GM21367 (cell line): Measurements from ENCODE around the gene FZD2.

Experiments used
- ATAC-seq: cut with Tn5 transposase; IDR thresholded peaks from one replicate; pipeline ENCODE4 v1.9.1; 2021; ENCODE audit not compliant: unreplicated experiment

Gene FZD2

DNA sequence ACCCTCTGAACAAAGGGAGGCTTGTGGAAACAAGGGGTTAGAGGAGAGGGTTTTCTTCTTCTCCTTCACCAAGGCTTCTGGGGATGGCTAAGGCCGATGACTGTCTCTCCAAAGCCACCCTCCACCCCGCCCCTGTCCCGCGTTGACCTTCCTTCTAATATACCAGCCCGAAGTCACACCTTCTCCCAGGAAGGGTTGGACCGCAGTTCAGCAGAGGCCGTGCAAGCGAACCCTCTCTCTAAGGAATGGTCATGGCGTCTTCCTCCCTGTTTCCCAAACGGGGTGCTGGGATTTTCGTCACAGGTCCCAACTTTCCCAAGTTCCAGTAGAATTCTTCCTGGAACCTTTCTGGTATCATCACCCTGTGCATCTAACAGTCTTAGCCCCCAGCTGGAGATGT, 49.4 kb downstream of the FZD2 start:
- ATAC-seq = no peak

DNA sequence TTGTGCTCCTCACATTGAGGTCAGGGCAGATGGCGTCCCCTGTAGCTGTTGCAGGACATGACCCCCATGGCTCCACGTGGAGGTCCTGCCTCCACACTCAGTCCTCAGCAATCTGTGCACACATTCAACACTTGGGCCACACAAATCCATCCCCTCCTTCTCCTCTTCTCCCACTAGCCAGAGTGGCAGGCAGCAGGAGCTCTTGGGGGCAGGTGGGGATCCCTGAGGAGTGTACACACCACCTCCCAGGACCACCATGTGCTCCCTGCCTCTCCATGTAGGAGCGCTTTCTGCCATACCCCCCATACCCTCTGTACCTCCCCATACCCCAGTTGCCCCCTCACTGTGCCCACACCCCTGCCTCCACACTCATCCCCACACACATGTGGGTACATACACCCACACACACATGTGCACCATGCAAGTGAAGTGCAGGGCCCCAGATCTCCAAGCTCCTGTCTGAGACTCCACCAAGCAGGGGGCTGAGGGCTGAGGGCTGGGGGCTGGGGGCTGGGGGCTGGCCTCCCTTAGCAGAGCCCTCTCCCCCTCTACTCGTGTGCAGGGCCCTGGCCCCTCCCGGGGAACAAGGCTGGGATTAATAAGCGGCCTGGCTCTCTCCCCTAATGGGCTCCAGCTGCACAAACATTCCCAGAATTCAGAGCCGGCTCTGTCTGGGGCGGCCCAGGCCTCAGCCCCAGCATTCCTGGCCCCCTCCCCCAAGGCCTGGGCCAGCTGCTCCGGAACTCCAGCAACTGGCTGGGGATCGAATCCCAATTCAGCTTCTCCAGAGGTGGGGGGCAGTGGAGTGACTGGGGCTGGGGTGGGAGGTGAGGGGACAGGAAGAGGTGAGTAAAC, 50.8 kb downstream of the FZD2 start:
- ATAC-seq = no peak

DNA sequence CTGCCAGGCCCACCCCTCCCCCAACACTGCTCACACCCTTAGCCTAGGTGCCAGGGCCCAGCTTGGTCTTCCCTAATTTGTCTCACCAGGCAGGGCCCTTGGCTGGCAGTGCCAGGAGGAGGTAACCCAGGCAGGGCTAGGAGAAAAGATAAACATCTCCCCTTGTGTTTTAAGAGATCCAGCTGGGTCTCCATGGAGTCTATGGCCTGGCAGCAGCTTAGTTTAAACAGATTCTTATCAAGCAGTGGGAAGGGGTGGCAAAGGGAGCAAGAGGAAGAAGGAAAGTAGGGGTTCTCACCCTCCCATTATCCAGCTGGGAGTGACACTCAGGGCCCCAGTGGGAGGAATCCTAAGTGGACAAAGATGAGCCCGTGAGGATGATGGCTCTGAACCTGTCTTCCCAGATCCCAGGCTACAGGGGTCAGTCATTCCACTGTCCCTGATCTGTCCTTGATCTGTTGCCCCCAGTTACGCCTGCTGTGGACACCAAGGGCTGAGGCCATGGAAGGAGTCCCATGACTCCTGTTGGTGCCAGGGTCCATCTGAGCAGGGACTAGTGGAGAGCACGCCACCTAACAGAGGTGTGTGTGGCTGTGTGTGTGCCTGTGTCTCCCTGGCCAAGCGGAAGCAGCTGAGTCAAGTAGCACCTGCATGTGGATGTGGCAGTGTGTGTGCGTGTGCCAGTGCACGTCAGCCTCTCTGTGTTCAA, 51.6 kb downstream of the FZD2 start:
- ATAC-seq = no peak

DNA sequence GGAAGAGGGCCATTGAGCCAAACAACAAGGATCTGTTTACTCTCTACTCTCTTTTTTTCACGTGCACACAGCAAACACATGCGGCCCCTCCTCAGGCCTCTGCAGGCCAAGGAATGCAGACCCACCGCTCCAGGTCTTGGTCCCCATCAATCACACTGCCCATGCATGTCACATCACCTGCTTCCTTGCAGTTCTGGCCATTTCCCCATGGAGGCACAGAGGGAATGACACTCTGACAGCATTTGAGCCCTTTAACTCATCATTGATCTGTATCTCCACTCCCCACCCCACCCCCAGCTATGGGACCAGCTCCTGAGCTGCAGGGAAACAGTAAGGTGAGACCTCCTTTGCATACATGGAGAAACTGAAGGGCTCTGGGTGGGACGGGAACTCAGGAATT, 53.0 kb downstream of the FZD2 start:
- no peak for ATAC-seq
